Measurements from ENCODE around the gene MSI2. TPM values are rescaled to one million over a fixed set of nuclear protein-coding genes. Genes with fewer than 3 reads are reported as not detected.

Gene MSI2
- total RNA-seq, 8 experiments from 2014 or later: 33.0 to 114 (median 67.5) TPM

DNA sequence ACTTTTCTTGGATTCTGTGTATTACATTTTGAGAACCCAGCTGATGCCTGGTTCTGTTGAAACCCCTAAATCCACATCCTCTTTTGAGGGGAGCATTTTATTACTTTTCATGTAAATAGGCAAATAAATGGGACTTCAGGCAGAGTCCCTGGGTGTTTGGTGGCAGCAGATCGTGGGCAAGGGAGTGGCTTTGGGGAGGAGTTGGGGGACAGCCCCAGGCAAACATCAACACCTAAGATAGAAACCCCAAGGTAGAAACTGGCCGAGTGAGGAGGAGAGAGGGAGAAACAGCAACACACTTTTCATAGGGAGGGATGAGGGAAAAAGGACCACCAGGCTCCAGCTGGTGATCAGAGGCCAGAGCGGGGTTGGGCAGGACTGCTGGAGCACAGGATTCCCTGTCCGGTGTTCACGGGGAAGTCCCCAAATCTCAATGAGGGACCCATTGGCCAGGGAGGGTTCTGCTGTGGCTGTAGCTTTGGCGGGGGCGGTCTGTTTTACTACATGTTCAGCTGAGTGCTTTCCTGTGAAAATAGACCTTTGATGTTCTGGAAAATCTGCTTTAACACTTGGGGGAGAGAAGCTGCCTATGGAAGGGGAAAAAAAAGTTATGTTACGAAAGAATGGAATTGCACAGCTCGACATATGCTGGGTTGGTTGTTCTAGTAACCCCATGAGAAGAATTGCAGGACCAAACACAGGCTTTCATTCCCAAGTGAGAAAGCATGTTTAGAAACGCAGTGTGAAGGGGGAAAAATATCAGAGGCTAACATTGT lies 46.6 kb downstream of the MSI2 start:
- H3K27ac ChIP-seq: no peak overlapping the region
- H3K4me1 ChIP-seq (replicated peaks in 1 of 2): peaks cover 0 to 22% of the 10 kb centered on the region in 2 donors
- 75 to 100% (median 92%) methylated on average over 1 to 9 of the region's 10 CpGs for WGBS, 10 experiments
- peak in 1 of 8 experiments; percentile 20 for ATAC-seq (replicated peaks in 6 of 8)
- in situ Hi-C loops (cut with MboI; ENCODE audit: low pct_unique_long_range_greater_than_20kb in 2 of 9, low sequenced_read_pairs in 9 of 9, unreplicated experiment in 9 of 9): no loop called here
- H3K4me3 ChIP-seq: no peak overlapping the region

DNA sequence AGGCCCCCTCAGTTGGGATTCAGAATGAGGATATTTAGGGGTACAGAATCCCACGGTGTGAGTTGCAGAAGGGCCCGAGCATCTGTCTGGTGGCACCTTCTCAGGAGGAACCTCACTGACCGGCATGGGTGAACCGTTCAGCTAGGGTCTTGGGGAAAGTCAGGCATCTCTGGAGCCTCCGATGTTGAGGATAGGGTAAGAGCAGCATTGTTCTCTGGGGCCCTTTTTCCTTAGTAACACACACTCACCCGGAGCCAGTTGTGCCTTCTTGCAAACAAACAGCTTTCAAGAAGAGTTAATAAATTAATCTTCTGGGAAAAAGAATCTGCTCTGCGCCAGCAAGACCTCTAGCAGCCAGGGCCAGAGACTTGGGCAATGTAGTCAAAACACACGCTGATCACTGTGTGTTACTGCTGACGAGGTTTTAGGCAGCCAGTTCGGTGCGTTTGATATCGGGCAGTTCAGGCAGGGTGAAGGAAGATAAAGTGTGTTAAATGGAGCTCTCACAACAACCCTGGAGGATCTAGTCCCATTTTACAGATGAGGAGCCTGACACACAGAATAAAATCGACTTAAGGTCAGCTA lies 48.9 kb downstream of the MSI2 start:
- in situ Hi-C loops (cut with MboI; ENCODE audit: low pct_unique_long_range_greater_than_20kb in 2 of 9, low sequenced_read_pairs in 9 of 9, unreplicated experiment in 9 of 9): no loop called here
- no peak overlapping the region for H3K4me3 ChIP-seq
- peak in 3 of 8 experiments; percentile 43 to 85 (median 47) for ATAC-seq (replicated peaks in 6 of 8)
- H3K4me1 ChIP-seq (replicated peaks in 1 of 2): peaks cover 0 to 22% of the 10 kb centered on the region in 2 donors
- WGBS, 10 experiments: 73 to 100% (median 87%) methylated on average over 1 to 11 of the region's 13 CpGs; no CpG with 5 or more reads in 1 of the 10 experiments
- H3K27ac ChIP-seq: no peak overlapping the region

DNA sequence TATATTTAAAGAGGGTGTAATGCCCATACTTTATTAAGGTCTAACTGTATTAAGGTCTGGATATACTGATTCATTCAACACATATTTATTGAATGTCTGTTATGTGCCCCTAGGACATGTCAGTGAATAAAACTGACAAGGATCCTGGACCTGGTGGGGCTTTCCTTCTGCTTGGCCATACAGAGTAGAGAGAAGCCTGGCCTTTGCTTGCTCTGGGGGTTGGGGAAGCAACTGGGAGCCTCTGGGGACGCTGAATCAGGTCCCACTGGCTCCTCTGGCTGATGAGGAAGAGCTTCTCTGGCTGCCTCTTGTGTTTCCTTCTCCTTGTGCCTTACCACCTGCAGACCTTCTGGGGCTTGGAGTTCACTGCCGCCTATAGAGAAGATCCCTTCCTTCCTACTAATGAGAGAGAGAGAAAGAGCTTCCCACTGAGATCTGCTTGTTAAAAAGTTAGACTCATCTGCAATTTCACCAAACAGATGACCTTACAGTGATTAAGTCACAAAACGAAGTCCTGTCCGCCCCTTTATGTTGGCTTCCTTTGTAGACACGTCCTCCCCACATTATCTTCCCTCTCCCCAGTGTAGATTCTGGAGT lies 49.7 kb downstream of the MSI2 start:
- Histone ChIP-seq H3K27ac (no peak overlapping the region), H3K4me1 (replicated peaks in 1 of 2) (peaks cover 0 to 22% of the 10 kb centered on the region in 2 donors), H3K4me3 (no peak overlapping the region)
- peak in 1 of 8 experiments; percentile 20 for ATAC-seq (replicated peaks in 6 of 8)
- in situ Hi-C loops (cut with MboI; ENCODE audit: low pct_unique_long_range_greater_than_20kb in 2 of 9, low sequenced_read_pairs in 9 of 9, unreplicated experiment in 9 of 9): no loop called here
- WGBS, 10 experiments: 60 to 100% (median 85%) methylated on average over 1 to 5 of the region's 5 CpGs; no CpG with 5 or more reads in 3 of the 10 experiments

DNA sequence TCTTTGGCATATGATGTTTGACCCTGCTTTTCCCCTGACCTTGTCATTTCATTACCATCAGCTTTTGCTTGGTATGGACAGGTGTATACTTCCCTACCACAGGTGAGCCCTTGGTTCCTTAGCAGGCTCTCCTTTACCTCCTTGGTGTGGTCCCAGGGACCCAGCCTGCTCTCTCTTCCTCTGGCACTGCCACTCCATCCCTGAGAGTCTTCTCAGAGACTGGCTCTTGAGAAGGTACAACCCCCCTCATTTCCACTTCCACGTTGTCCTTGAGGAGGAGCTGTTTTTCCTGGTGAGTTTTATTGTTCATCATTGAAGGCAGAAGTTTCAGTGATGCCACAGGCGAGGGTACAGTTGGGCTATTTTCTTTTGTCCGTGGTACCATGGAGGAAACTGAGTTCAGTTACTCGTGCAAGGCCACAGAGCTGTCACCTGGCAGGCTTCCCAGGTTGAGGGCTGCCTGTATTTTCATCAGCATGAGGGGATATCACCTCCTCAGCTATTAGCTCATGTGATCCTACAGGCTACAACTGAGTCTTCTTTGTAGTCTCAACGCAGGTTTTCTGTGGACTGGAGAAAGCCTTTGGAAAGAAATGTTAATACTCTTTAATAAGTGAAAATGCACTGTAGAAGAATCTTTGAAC lies 52.3 kb downstream of the MSI2 start:
- Histone ChIP-seq H3K27ac (no peak overlapping the region), H3K4me3 (no peak overlapping the region), H3K4me1 (replicated peaks in 1 of 2) (peaks cover 18 to 37% of the 10 kb centered on the region in 2 donors)
- ATAC-seq (replicated peaks in 6 of 8): no peak
- in situ Hi-C loops (cut with MboI; ENCODE audit: low pct_unique_long_range_greater_than_20kb in 2 of 9, low sequenced_read_pairs in 9 of 9, unreplicated experiment in 9 of 9): no loop called here
- 60 to 94% (median 89%) methylated on average over 1 to 4 of the region's 5 CpGs; no CpG with 5 or more reads in 1 of the 10 experiments for WGBS, 10 experiments

DNA sequence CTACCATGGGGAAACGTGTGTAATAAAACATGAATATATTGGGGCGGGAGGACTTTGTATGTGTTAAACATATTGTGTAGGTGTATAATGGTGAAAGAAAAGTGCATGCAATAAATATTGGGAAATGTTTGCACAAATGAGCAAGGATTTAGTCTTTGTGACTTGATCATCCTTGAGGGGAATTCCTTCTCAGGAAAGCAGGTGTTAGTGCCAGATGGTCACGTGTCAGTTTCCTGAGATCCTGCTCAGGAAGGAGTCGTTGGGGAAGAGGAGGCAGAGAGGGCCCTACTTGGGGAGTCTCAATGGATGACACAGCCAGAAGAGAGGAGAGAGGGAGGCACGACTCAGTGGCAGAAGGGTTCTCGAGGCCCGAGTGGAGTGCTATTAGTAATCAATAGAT lies 53.2 kb downstream of the MSI2 start:
- 74 to 95% (median 80%) methylated on average over 1 to 7 of the region's 7 CpGs; no CpG with 5 or more reads in 3 of the 10 experiments for WGBS, 10 experiments
- Histone ChIP-seq H3K4me3 (no peak overlapping the region), H3K27ac (no peak overlapping the region), H3K4me1 (replicated peaks in 1 of 2) (peaks cover 25 to 41% of the 10 kb centered on the region in 2 donors)
- no peak for ATAC-seq (replicated peaks in 6 of 8)
- in situ Hi-C loops (cut with MboI; ENCODE audit: low pct_unique_long_range_greater_than_20kb in 2 of 9, low sequenced_read_pairs in 9 of 9, unreplicated experiment in 9 of 9): no loop called here

DNA sequence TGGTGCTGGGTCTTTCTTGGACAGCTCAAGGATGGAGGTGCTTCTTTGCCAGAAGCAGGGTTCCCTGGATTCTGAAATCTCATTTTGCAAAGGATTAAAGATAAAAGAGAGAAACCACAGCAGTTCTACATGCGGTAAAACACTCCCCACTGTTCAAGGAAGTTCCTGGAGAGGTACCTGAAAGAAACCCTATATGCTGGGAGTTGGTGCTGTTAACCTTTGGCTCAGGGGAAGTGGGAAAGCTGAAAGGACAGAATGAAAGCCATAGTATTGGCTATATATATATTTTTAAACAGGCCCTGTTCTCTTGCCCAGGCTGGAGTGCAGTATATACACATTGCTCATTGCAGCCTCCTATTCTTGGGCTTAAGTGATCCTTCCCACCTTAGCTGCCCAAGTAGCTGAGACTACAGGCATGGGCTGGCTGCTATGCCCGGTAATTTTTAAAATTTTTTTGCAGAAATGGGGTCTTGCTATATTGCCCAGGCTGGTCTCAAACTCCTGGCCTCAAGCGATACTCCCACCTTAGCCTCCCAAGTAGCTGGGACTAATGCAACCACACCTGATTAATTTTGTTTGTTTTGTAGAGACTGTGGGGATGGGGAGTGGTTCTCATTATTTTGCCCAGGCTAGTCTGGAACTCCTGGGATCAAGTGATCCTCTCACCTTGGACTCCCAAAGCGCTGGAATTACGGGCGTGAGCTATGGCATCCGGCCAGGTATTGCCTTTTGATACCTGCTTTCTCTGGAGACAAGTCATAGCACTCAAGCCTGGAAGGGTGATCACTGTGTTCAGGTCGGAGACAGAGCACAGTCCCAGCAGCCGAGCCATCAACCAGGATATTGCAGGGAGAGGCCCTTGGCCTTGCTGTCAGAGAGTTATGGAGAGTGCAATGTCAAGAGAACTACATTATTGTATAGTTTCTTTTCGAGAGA lies 55.2 kb downstream of the MSI2 start:
- peaks cover 28 to 30% of the 10 kb centered on the region in 2 donors for H3K4me1 ChIP-seq (replicated peaks in 1 of 2)
- H3K27ac ChIP-seq: peak overlapping the region in 1 of 2 donors; percentile 76
- 70 to 100% (median 90%) methylated on average over 2 to 10 of the region's 10 CpGs; no CpG with 5 or more reads in 1 of the 10 experiments for WGBS, 10 experiments
- in situ Hi-C loops (cut with MboI; ENCODE audit: low pct_unique_long_range_greater_than_20kb in 2 of 9, low sequenced_read_pairs in 9 of 9, unreplicated experiment in 9 of 9): no loop called here
- H3K4me3 ChIP-seq: no peak overlapping the region
- no peak for ATAC-seq (replicated peaks in 6 of 8)

DNA sequence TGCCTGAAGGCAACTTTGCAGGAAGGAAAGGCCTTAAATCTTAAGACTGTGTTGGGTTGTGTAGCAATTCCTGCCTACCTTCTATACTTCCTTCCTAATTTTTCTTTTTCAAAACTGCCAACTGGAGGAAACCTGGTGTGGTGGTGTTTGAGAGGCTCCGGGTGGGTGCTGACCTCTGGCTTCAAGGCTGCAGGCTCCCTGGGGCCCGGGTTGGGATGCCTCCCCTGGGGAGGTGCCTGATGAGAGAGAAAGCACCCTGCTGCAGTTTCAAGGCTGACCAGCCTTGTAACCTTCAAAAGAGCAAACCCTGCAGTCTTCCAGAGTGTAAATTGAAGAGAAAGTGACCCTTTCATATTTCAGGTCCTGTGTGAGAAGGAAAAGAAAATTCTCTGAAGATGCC lies 55.9 kb downstream of the MSI2 start:
- peak overlapping the region; percentile 68 to 76 for H3K27ac ChIP-seq
- 18 to 100% (median 34%) methylated on average over 1 to 2 of the region's 2 CpGs; no CpG with 5 or more reads in 6 of the 10 experiments for WGBS, 10 experiments
- H3K4me3 ChIP-seq: no peak overlapping the region
- in situ Hi-C loops (cut with MboI; ENCODE audit: low pct_unique_long_range_greater_than_20kb in 2 of 9, low sequenced_read_pairs in 9 of 9, unreplicated experiment in 9 of 9): no loop called here
- H3K4me1 ChIP-seq (replicated peaks in 1 of 2): peaks cover 28 to 30% of the 10 kb centered on the region in 2 donors
- no peak for ATAC-seq (replicated peaks in 6 of 8)

DNA sequence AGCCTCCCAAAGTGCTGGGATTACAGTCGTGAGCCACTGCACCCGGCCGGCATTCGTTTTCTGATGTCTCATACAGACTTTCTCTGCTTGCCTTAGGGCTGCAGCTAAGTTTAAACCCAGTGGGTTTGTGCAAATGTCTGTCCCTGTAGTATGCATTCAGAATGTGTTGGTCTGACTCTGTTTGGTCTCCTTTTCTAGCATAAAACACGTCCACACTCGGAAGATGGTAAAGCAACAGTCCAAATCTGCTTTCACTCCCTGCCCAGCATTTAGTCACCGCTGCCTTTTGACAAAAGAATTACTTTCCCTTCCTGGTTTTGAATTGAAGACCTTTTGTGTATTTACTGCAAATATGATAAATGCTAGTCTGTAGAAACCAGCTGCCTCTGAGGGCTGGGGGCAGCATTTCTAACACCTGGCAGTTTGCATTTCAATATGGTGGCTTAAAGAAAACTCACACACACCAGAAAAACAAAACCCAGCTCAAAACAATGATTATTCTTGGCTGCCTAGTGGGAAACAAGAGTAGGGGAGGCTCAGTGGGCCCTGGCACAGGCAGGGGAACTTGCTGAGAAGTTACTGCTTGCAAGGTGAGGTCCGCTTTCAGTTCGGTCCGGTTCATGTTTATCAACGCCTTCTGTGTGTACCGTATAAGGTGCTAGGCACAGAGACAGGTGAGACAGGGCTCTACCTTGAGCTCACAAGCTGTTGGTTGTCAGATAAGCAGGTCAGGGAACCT lies 56.9 kb downstream of the MSI2 start:
- peak in 5 of 8 experiments; percentile 72 to 86 (median 85) for ATAC-seq (replicated peaks in 6 of 8)
- H3K4me3 ChIP-seq: no peak overlapping the region
- in situ Hi-C loops (cut with MboI; ENCODE audit: low pct_unique_long_range_greater_than_20kb in 2 of 9, low sequenced_read_pairs in 9 of 9, unreplicated experiment in 9 of 9): no loop called here

DNA sequence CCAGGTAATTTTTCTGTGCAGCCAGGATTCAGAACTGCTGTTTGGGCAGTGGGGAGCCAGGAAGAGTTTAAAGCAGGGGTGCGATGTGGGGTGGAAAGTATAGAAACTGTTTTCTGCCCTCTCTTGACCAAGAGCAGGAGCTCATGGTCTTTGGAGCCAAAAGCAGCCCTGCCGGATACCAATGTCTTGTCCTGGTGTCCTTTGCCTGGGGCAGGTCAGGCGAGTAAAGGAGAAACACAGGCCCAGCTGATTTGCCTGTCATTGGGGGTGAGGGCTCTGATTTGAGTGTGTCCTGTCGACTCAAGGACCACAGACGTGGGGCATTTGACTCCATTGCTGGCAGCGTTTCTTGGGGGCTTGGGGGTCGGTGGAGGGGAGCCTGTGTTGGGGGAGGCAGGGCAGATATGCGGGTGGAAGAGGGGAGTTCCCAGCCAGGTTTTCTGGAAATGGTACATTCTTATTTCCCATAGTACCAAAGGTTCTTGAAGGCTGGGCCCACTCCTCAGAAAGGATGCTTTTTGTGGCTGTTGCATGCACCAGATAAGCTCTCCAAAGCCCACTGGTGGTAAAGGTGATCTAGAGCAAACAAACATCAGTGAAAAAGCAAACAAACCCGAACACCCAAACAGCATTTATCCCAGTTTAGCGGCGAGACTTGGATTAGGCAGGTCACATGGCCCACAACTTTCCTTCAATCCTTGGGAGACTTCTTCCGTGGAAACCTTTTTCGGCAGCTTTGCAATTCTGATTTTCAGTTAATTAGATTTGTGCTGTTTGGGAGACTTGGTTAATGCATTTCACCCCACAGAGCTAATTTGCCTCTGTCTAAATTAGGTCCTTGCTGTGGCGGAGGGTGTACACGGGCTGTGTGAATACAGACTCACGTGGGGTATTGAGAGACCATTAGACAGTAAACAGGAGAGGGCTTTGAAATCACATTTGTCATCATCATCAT lies 59.0 kb downstream of the MSI2 start:
- no peak for ATAC-seq (replicated peaks in 6 of 8)
- in situ Hi-C loops (cut with MboI; ENCODE audit: low pct_unique_long_range_greater_than_20kb in 2 of 9, low sequenced_read_pairs in 9 of 9, unreplicated experiment in 9 of 9): no loop called here
- Histone ChIP-seq H3K4me1 (replicated peaks in 1 of 2) (peaks cover 32 to 45% of the 10 kb centered on the region in 2 donors), H3K4me3 (no peak overlapping the region), H3K27ac (no peak overlapping the region)
- 88 to 100% (median 100%) methylated on average over 1 to 11 of the region's 16 CpGs; no CpG with 5 or more reads in 4 of the 10 experiments for WGBS, 10 experiments

More for the DNA sequence above, 56.9 kb downstream of the MSI2 start:
- Histone ChIP-seq H3K4me1 (replicated peaks in 1 of 2) (peaks cover 25 to 28% of the 10 kb centered on the region in 2 donors), H3K27ac (peak overlapping the region; percentile 76)
- WGBS, 10 experiments: 0 to 100% (median 60%) methylated on average over 1 to 8 of the region's 12 CpGs; no CpG with 5 or more reads in 1 of the 10 experiments

DNA sequence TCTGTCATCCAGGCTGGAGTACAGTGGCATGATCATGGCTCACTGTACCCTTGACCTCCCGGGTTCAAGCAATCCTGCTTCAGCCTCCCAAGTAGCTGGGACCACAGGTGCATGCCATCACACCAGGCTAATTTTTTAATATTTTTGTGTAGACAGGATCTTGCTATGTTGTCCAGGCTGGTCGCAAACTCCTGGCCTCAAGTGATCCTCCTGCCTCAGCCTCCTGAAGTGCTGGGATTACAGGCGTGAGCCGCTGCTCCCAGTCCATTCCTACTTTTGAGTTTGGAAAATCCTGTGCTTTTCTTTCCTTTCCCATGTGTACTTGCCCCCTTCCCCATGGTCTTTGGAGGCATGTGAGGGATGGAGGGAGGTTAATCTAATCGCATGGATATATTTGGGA lies 60.0 kb downstream of the MSI2 start:
- peaks cover 32 to 45% of the 10 kb centered on the region in 2 donors for H3K4me1 ChIP-seq (replicated peaks in 1 of 2)
- no peak overlapping the region for H3K4me3 ChIP-seq
- ATAC-seq (replicated peaks in 6 of 8): no peak
- WGBS, 10 experiments: 88 to 100% (median 100%) methylated on average over 1 to 5 of the region's 5 CpGs; no CpG with 5 or more reads in 2 of the 10 experiments
- in situ Hi-C loops (cut with MboI; ENCODE audit: low pct_unique_long_range_greater_than_20kb in 2 of 9, low sequenced_read_pairs in 9 of 9, unreplicated experiment in 9 of 9): no loop called here
- no peak overlapping the region for H3K27ac ChIP-seq

DNA sequence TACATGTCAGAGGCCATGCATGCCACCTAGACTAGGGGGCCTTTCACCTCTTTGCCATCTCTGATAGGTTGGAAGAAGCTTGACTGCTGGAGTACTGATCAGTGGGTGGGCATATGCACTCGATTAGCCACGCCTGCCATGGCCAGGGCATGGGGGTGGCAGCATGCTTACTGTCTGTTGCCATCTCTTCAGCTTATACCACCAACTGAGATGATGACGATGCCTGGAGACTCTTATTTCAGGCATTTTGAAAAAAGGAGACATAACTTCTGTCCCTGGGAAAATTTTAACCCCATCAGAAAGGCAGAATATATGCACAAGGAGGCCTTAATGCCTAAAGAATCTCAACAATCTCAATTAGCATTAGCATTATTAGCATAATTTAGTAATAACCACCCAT lies 60.8 kb downstream of the MSI2 start:
- in situ Hi-C loops (cut with MboI; ENCODE audit: low pct_unique_long_range_greater_than_20kb in 2 of 9, low sequenced_read_pairs in 9 of 9, unreplicated experiment in 9 of 9): no loop called here
- ATAC-seq (replicated peaks in 6 of 8): peak in 1 of 8 experiments; percentile 72
- Histone ChIP-seq H3K4me1 (replicated peaks in 1 of 2) (peaks cover 27 to 41% of the 10 kb centered on the region in 2 donors), H3K27ac (no peak overlapping the region), H3K4me3 (no peak overlapping the region)
- 14 to 100% (median 89%) methylated on average over 1 to 3 of the region's 3 CpGs; no CpG with 5 or more reads in 2 of the 10 experiments for whole genome bisulfite sequencing, 10 experiments

All from motor neuron (in vitro differentiated cells).